GM23338 (cell line): ENCODE results near the gene SERPINA5. TPM values are rescaled to one million over a fixed set of nuclear protein-coding genes. Genes with fewer than 3 reads are reported as not detected.

Source experiments
- ATAC-seq: fragments of 200-7000 bp; cut with Tn5 transposase; 3 replicates; pipeline ENCODE4 v1.9.1; 2020
- DNase-seq: peaks from one replicate; pipeline ENCODE4 v3.0.0-alpha.2; 2015; ENCODE audit warnings: low spot score
- H2AFZ ChIP-seq: fragments of 200-600 bp; sonication (generic); 2 replicates; pipeline ENCODE4 v1.8.0; 2016; ENCODE audit warnings: antibody characterized with exemption, mild to moderate bottlenecking, moderate library complexity
- H3F3A ChIP-seq: fragments of 200-600 bp; sonication (generic); replicated peaks from 2 replicates; pipeline ENCODE4 v1.8.0; 2017; ENCODE audit warnings: antibody characterized with exemption, mixed run types, low read depth
- H3K27ac ChIP-seq: fragments of 200-600 bp; sonication (generic); 2 replicates; pipeline ENCODE4 v1.6.1; 2016; ENCODE audit warnings: low read depth
- H3K27me3 ChIP-seq: fragments of 200-600 bp; sonication (generic); 2 replicates; pipeline ENCODE4 v1.8.0; 2016; ENCODE audit warnings: mild to moderate bottlenecking, mixed run types, moderate library complexity; ENCODE audit not compliant: insufficient read depth
- H3K36me3 ChIP-seq: fragments of 200-600 bp; sonication (generic); 2 replicates; pipeline ENCODE4 v1.8.0; 2016; ENCODE audit warnings: mild to moderate bottlenecking; ENCODE audit not compliant: insufficient read depth
- H3K4me1 ChIP-seq: fragments of 200-600 bp; sonication (generic); 2 replicates; pipeline ENCODE4 v1.8.0; 2016; ENCODE audit warnings: mild to moderate bottlenecking, moderate library complexity; ENCODE audit not compliant: insufficient read depth
- H3K4me2 ChIP-seq: fragments of 200-600 bp; sonication (generic); 2 replicates; pipeline ENCODE4 v1.7.1; 2017; ENCODE audit warnings: mixed run types
- H3K4me3 ChIP-seq: fragments of 200-600 bp; sonication (generic); 2 replicates; pipeline ENCODE4 v1.6.1; 2016; ENCODE audit warnings: mixed run types
- H3K79me2 ChIP-seq: fragments of 200-600 bp; sonication (generic); replicated peaks from 2 replicates; pipeline ENCODE4 v1.8.0; 2017; ENCODE audit warnings: mild to moderate bottlenecking; ENCODE audit not compliant: insufficient read depth
- H3K9me2 ChIP-seq: fragments of 200-600 bp; sonication (generic); 2 replicates; pipeline ENCODE4 v1.8.0; 2017; ENCODE audit not compliant: insufficient read depth
- H4K20me1 ChIP-seq: fragments of 200-600 bp; sonication (generic); replicated peaks from 2 replicates; pipeline ENCODE4 v1.8.0; 2017; ENCODE audit warnings: mild to moderate bottlenecking; ENCODE audit not compliant: insufficient read depth
- H3K27ac Mint-ChIP-seq: 2 replicates; pipeline ENCODE4 v1.8.0; 2020; ENCODE audit warnings: inconsistent platforms, mild to moderate bottlenecking, moderate library complexity, mixed read lengths
- H3K27me3 Mint-ChIP-seq: 3 replicates; pipeline ENCODE4 v1.8.0; 2022; ENCODE audit warnings: low read depth, mild to moderate bottlenecking, moderate library complexity, mixed read lengths, inconsistent platforms; ENCODE audit not compliant: insufficient read depth, poor library complexity
- H3K36me3 Mint-ChIP-seq: 3 replicates; pipeline ENCODE4 v1.8.0; 2021; ENCODE audit warnings: low read depth, mild to moderate bottlenecking, inconsistent platforms, moderate library complexity, mixed read lengths
- H3K4me1 Mint-ChIP-seq: 3 replicates; pipeline ENCODE4 v1.8.0; 2020; ENCODE audit warnings: mild to moderate bottlenecking, inconsistent platforms, mixed read lengths
- H3K4me3 Mint-ChIP-seq: 3 replicates; pipeline ENCODE4 v1.8.0; 2021; ENCODE audit warnings: moderate library complexity, mild to moderate bottlenecking, inconsistent platforms, mixed read lengths
- H3K9me3 Mint-ChIP-seq: 3 replicates; pipeline ENCODE4 v1.8.0; 2020; ENCODE audit warnings: moderate library complexity, mild to moderate bottlenecking, inconsistent platforms, mixed read lengths
- CTCF ChIP-seq, 2 experiments: fragments of 200-600 bp in 1 of 2; sonication (generic) in 1 of 2; conservative IDR thresholded peaks; 2 replicates each; pipeline versions ENCODE4 v1.5.1 to v1.6.1; 2016 to 2017; ENCODE audit warnings: antibody characterized with exemption in 2 of 2, low read depth in 2 of 2, mild to moderate bottlenecking in 2 of 2, moderate library complexity in 1 of 2
- ETS1 ChIP-seq: IDR thresholded peaks from 2 replicates; pipeline ENCODE4 v1.6.1; 2016; ENCODE audit warnings: antibody characterized with exemption
- EZH2 ChIP-seq: fragments of 200-600 bp; sonication (generic); IDR thresholded peaks from one replicate; pipeline ENCODE4 v1.8.0; 2017; ENCODE audit warnings: antibody characterized with exemption, mild to moderate bottlenecking, low read depth; ENCODE audit not compliant: unreplicated experiment
- EZH2phosphoT487 ChIP-seq: fragments of 200-600 bp; sonication (generic); IDR thresholded peaks from one replicate; pipeline ENCODE4 v1.8.1; 2018; ENCODE audit warnings: antibody characterized with exemption; ENCODE audit not compliant: unreplicated experiment
- JUNB ChIP-seq: IDR thresholded peaks from one replicate; pipeline ENCODE4 v1.6.1; 2016; ENCODE audit warnings: antibody characterized with exemption; ENCODE audit not compliant: unreplicated experiment
- POLR2AphosphoS5 ChIP-seq: IDR thresholded peaks from 2 replicates; pipeline ENCODE4 v1.6.1; 2016; ENCODE audit warnings: antibody characterized with exemption, low read depth
- STAT1 ChIP-seq: IDR thresholded peaks from one replicate; pipeline ENCODE4 v1.6.1; 2016; ENCODE audit warnings: antibody characterized with exemption; ENCODE audit not compliant: unreplicated experiment
- ZNF114 ChIP-seq: fragments of 250-450 bp; sonication (Bioruptor Pico); IDR thresholded peaks from 2 replicates; pipeline ENCODE4 v1.5.0; 2020; ENCODE audit warnings: mild to moderate bottlenecking, moderate library complexity
- ZNF331 ChIP-seq: fragments of 250-450 bp; sonication (Bioruptor Pico); IDR thresholded peaks from 2 replicates; pipeline ENCODE4 v1.5.0; 2020; ENCODE audit warnings: low read depth, mild to moderate bottlenecking, moderate library complexity
- ZNF462 ChIP-seq: fragments of 250-450 bp; sonication (Bioruptor Pico); IDR thresholded peaks from 2 replicates; pipeline ENCODE4 v1.5.0; 2020; ENCODE audit warnings: mild to moderate bottlenecking, moderate library complexity
- polyA plus RNA-seq: library from polyadenylated mRNA; unstranded; fragments of >200 nt; fragmentation: Nextera tagmentation; extraction: Ambion mirVana; gene quantifications from 2 replicates; pipeline ENCODE4 v1.2.1, GENCODE V29; 2016
- total RNA-seq: library from RNA; depleted of rRNA; stranded (reverse); fragments of >200 nt; shearing (Covaris generic); gene quantifications from 2 replicates; pipeline ENCODE4 v1.2.3, GENCODE V29; 2014

SERPINA5 gene
- total and polyA plus RNA-seq, 2 experiments from 2014 or later, result 0.81 to 0.90 TPM

- TF ChIP-seq CTCF (conservative IDR thresholded peaks at IDR 0.05; ENCODE audit: low read depth in 2 of 2) (no peak), EZH2phosphoT487 (no peak), EZH2 (no peak), ETS1 (no peak), ZNF331 (no peak)
These were observed 3.5 kb downstream of the SERPINA5 start (continued) for GRCh38 chr14:94584591-94585280.

- H3K27me3 Mint-ChIP-seq, result peaks cover 9% of the 10 kb centered on the region
- Histone ChIP-seq H3K79me2 (no peaks in the 10 kb centered on the region), H3K36me3 (no peaks in the 10 kb centered on the region), H4K20me1 (no peaks in the 10 kb centered on the region), H3K4me2 (no peak overlapping the region), H3K4me1 (no peaks in the 10 kb centered on the region), H3F3A (no peaks in the 10 kb centered on the region), H3K4me3 (no peak overlapping the region), H3K27ac (no peak overlapping the region), H3K27me3 (no peaks in the 10 kb centered on the region), H3K9me2 (no peaks in the 10 kb centered on the region), H2AFZ (no peak overlapping the region)
- TF ChIP-seq EZH2, result no peak
- TF ChIP-seq ZNF462, result no peak
- no peak for TF ChIP-seq CTCF (conservative IDR thresholded peaks at IDR 0.05; ENCODE audit: low read depth in 2 of 2)
- TF ChIP-seq ZNF114 (CRISPR knock-in tag), result no peak
- TF ChIP-seq STAT1, result no peak
- no peak for TF ChIP-seq JUNB
- TF ChIP-seq POLR2AphosphoS5, result no peak
- TF ChIP-seq ETS1, result no peak
- ATAC-seq (no peak), DNase-seq (no peak)
- H3K36me3 Mint-ChIP-seq, result peaks cover 13% of the 10 kb centered on the region; the same call in 2 of the 3 replicates
- peaks cover 24% of the 10 kb centered on the region for H3K9me3 Mint-ChIP-seq
- H3K4me1 Mint-ChIP-seq, result peaks cover 4% of the 10 kb centered on the region; the same call in 1 of the 3 replicates
- H3K27ac Mint-ChIP-seq, result no peak overlapping the region
- H3K4me3 Mint-ChIP-seq, result no peak overlapping the region
These were observed 5.4 kb downstream of the SERPINA5 start for GRCh38 chr14:94586635-94587034.
